Left renal pelvis (tissue), 4 donors: ENCODE data around the gene CARS2. TPM values are rescaled to one million over a fixed set of nuclear protein-coding genes. Genes with fewer than 3 reads are reported as not detected.
A peak's percentile ranks its signal among the peaks of the same experiment; 100 is the strongest.
"Not testable (repeated sequence)": the region's sequence is repeated elsewhere in the genome, so short reads cannot be mapped to it uniquely, and the experiment has no call there.

ENCODE experiments used
- DNase-seq, 4 donors: peaks; one replicate each; pipeline ENCODE4 v3.0.0-alpha.2; 2013; ENCODE audit warnings: low read depth in 4 of 4, low spot score in 3 of 4
- polyA plus RNA-seq, 4 donors: library from polyadenylated mRNA; unstranded; fragments of 120-200 nt; gene quantifications; one replicate each; pipeline ENCODE4 v1.2.1, GENCODE V29; 2013; ENCODE audit not compliant: insufficient read length in 4 of 4

Gene CARS2
- polyA plus RNA-seq, 4 donors: 47.9 to 81.9 (median 62.0) TPM

DNA sequence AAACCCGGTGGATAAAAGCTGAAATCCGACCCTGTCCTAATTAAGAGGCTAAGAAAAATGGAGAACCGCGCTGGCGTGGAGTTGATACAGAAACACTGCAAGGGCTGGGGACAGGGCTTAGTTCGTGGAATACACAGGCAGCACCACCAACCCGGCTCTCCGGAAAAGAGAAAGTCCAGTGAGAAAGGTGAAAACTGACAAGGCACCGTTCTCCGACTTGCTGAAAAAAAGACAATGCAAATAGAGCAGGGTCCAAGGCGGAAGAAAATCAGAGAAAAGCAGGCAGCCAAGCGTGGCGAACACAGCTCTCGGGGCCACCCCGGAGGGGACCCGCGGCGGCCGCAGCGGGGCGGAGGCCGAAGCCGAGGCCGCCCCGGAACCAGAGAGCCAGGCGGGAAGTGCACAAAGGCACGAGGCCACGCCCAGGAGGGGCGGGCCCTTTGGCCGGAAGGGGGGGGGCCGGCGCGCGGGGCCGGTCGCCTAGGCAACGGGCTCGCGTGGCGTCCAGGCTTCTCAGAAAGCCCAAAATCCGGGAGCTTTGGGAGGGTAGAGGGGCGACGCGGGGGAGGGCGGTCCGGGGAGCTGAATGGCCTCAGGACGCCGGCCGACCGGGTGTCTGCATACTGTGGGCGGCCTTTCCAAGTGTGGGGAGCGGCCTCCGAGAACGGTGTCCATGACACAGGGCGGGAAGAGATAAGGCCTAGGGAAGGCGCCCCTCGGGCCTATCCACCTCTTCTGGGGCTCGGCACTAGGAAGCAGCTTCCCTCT, 6.3 kb upstream of the CARS2 start:
- DNase-seq: peak in 3 of 4 donors; percentile 82 to 86 (median 84)

DNA sequence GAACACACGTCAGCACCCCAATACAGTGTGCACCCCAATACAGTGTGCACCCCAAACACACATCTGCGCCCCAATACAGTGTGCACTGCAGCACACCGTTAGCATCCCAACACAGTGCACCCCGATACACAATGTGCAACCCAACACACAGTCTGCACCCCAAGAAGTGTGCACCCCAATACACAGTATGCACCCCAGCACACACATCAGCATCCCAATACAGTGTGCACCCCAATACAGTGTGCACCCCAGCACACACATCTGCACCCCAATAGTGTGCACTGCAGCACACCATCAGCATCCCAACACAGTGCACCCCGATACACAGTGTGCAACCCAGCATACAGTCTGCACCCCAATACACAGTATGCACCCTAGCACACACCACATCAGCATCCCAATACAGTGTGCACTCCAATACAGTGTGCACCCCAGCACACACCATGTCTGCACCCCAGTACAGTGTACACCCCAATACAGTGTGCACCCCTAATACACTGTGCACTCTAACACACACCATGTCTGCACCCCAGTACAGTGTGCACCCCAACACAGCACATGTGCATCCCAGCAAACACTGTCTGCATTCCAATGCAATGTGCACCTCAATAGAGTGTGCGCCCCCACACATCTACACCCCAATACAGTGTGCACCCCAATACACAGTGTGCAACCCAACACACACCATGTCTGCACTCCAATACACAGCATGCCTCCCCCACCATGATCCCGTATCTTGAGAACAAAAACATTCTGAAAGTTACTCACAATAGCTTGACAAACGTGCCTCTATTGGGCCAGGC, 855 bp upstream of the CARS2 start:
- DNase-seq: no peak

DNA sequence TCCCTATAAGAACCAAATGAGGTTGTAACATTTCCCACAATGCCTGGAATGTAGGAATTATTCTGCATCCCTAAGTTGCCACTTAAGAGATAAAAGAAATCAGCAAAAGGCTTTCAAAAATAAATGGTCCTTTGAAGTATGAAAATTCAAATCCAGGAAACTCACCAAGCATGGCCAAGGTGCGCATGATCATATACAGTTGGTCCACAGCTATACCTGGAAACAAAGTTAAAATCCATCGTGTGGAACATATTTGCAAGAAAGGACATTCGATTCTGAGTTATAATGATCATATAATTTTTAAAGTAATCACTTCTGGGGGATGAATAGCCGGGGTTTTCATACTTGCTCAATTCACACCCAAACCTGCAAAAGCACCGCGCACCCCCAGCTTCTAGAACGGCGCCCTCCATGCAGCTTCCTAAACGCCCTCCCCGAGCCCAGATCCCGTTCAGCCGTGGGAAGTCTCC, 525 bp downstream of the CARS2 start:
- no peak for DNase-seq

DNA sequence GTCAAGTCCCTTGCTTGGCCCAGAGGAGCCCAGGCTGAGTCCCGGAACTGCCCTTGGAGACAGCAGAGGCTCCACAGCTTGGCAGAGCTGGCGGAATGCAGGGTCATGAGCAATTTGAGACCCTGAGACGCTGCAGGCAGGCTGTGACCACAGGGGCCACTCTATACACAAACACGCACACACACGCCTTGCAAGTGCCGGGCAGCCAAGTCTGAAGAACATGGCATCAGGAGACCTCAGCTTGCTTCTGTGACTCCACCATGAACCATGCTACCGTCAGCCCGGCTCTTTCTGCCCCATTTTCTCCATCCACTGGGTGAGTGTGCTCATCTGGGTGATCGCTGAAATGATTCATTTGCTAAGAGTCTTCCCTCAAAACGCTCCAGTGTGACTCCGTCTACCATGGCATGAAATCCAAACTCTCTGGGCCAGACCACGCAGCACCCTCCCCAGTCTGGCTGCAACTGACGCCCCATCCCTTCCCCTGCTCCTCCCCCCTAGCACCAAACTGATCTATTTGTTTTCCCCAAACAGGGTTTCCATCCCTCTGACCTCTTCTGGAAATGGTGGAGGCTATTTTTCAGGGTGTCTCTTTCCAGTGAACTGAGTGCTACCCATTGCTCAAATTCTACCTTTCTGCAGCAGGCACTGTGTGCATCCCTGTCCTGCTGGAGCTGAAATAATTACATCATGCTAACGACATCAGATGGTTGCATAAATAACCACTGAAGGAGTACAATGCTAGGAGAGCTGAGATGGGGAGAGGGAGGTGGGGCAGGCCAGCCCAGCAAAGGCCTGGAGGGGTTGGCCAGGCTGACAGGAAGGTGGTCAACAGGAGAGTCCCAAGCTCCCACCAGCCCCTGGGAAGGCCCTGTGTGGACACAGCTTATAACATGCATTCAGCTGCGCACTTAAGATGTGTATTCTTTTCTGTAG, 3.1 kb downstream of the CARS2 start:
- DNase-seq: peak in 1 of 4 donors; percentile 48

DNA sequence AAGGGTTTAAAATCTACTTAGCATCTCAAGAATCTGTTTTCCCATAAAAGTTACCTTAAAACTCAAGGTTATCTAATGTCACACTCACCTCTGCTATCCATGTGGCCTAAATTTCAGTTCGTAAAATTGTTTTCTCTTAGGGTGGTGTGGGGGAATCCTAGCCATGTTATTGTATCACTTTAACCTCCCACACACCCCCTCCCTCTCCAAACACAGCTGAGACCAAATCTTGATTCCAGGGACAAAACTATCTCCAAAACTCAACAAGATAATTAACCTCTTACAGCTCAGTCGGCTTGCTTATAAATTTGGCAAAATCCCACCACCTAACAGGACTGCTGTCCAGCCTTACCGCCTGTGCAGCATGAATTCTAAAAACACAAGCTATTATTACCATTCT, 3.8 kb downstream of the CARS2 start:
- DNase-seq: no peak

DNA sequence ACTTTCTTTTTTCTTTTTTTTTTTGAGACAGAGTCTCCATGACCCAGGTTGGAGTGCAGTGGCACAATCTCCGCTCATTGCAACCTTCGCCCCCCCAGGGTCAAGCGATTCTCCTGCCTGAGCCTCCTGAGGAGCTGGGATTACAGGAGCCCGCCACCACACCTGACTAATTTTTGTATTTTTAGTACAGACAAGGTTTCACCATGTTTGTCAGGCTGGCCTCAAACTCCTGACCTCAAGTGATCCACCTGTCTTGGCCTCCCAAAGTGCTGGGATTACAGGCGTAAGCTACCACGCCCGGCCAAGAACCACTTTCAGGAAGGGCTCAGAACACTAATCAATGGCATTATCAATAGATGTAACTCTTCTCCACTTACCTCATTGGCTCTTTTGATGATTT, 4.9 kb downstream of the CARS2 start:
- DNase-seq: not testable (repeated sequence)

DNA sequence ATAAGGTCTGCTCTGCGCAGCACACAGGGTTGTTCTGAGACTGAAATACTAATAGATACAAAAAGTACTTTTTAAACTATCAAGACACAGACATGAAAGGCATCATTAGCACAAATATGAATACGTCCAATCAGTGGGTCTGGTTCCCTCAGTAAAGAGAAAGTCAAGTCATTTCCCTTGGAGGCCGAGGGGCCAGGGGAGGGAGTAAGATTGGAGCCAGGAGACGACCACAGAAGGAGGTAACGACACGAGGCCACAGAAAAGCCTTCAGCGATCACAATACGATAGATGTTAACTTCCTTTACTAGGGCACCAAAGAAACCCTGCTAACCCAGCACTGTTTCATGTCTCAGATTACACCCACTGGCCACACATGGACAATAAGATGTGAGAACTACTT, 5.3 kb downstream of the CARS2 start:
- DNase-seq: no peak

DNA sequence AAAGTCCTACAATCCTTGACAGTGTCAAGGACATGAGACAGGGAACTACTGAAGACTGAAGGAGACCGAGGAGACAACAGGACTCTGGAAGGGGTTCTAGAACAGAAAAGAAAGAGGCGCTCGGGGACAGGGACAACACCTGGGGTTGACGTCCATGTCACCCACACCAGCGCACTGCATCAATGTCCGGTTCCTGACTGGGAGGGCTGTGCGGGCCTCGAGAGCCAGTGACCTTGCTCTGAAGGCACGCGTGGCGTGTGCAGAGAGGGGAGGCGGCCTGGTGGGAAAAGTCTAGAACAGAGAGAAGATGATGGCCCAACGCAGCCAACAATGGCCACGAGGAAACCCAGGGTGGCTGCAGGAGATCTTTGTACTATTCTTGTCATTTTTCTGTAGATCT, 5.7 kb downstream of the CARS2 start:
- no peak for DNase-seq

DNA sequence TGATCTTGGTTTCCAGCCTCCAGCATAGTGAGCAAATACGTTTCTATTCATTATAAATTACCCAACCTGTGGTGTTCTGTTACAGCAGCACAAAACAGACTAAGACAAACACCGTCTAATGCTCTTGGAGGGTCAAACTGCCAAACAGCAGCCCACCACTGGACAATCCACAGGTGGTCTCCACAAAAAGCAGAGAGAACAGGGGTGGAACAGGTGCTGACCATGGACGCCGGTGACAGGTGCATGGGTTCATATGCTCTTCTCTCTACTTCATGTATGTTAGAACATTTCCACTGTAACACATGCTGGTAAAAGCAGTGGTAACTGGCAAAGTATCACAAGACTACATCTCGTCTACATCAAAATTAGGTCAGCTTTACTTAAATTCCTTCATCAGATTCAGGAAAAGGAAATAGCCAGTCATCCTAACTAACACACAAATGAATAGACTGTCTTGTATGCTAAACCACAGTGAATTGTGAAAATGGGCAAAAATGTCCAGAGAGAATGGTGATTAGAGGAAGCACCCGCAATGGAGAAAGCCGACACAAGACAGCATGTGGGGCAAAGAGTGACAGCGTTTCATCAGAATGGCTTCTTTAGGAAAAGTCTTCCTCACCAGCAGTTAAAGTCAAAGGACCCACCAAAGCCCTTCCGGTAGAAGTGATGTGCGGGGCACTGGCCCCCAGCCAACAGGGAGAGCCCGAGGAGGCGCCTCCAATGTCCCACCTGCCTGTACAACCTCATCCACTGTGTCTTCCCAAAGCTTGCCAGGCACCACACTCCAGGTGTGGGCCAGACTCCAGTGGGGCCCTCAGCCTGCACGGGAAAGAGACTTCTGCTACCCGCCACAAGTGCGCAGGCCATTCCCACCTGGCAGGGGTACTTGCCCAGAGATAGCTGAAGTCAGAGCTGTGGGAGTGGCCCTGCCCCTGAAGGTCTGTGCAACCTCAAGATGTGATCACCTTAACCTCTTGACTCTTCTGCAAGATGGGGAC, 6.5 kb downstream of the CARS2 start:
- DNase-seq: no peak

DNA sequence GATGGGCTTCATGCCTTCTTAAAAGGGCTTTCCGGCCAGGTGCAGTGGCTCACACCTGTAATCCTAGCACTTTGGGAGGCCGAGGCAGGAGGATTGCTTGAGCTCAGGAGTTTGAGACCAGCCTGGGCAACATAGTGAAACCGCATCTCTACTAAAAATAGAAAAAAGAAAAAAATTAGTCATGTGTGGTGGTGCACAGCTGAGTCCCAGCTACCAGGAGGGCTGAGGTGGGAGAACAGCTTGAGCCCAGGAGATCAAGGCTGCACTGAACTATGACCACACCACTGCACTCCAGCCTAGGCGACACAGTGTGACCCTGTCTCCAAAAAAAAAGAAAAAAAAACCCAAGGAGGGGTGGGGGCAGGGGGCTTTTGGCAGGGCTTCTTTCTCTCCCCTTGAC, 7.2 kb downstream of the CARS2 start:
- no peak for DNase-seq

DNA sequence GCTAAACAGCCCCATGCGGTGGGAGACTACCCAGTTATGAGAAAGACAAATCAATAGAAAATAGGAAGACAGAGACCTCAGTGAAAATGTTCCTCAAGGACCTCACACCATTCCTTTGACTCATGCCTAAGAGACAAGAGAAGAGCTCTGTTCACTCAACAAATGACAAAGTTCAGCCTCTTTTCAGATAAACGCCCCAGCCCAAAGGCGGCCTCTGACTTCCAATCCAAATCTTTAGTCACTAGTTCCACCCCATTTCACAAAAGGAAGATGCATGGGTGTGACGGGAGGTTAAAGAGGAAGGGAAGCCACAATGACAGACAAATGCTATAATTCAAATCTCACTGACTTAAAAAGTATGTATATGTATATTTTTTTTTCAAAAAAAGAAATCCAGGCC, 8.1 kb downstream of the CARS2 start:
- no peak for DNase-seq

DNA sequence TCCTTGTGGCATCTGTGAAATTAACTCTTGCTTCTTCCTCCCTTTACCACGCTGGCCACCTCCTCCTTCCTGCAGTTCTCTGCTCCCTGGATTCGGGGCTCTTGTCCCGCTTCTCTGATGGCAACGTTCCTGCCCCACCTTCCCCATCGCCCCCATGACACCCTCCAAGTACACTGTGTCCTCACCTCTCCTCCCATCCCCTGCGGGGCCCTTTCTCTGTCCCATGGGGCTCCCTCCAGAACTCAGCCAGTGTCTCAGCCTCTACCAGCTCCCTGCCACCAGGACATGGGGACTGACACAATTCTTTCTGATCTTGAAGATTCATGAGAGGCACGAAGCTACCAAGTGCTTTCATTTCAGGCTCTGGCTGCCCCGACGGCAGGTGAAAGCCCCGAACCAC, 9.1 kb downstream of the CARS2 start:
- DNase-seq: no peak

DNA sequence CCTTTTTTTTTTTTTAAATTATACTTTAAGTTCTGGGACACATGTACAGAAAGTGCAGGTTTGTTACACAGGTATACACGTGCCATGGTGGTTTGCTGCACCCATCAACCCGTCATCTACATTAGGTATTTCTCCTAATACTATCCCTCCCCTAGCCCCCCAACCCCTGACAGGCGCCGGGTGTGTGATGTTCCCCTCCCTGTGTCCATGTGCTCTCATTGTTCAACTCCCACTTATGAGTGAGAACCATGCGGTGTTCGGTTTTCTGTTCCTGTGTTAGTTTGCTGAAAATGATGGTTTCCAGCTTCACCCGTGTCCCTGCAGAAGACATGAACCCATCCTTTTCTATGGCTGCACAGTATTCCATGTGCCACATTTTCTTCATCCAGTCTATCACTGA, 10.1 kb downstream of the CARS2 start:
- DNase-seq: not testable (repeated sequence)

DNA sequence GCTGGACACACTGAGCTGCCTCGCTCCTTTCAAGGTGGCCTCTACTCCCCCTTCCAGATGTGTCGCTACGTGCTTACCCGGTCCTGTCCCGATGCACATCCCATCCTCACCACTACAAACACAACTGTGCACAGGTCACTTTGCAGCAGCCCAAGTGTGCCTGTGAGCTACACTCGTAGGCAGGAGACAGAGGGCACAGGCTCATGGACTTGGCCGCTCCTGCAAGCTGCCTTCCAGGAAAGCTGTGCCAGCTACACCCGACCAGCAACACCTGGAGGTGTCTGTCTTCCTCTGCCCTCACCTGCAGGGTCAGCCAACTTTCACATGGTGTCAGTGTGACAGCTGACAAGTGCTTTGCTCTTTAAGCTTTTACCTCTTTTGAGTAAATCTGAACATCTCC, 15.4 kb downstream of the CARS2 start:
- DNase-seq: no peak

DNA sequence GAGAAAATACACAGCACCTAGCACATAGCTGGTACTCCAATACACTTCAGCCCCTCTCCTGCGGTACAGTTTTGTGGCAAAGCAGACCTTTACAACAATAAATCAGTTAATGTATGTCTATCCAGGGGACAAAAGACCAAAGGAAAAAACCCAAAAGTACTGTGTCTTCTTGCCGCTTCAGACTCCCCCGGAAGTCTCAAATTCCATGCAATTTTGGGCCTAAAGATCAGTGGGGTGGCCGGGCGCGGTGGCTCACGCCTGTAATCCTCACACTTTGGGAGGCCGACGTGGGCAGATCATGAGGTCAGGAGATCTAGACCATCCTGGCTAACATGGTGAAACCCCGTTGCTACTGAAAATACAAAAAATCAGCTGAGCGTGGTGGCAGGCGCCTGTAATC, 16.2 kb downstream of the CARS2 start:
- no peak for DNase-seq

DNA sequence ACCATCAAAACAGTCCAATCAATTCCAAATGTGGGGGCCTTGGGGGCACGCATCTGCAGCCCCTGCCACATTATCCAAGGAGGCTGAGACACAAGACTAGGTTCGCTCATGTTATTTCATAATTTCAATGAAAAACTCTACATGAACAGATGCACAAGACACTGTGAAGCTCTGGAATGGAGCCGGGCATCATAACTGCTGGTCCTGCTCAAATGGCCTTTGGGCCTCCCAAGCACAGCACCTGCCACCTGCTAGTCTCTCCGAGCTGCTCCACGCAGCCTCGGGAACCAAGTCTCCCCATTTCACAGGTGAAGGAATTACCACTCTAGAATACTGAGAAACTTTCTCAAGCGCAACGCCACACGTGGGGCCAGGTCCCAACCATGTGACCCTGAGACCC, 16.9 kb downstream of the CARS2 start:
- no peak for DNase-seq

DNA sequence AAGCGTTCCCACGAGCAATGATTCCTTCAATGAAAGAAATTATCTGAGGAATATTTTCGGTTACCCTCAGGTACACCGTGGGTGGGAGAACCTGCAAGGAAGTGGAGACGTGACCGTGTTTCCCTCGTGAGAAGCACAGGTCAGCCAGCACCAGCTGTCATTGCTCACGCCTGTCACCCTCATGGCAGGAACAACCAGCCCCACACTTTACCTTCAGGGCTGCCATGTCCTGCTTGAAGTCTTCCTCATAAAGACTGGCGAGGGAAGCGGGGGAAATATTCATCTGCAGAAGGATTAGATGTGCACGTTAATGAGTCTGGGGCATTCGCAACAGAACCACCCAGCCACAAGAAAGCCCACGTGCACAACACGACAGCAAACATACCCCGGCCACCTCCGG, 18.2 kb downstream of the CARS2 start:
- DNase-seq: no peak

DNA sequence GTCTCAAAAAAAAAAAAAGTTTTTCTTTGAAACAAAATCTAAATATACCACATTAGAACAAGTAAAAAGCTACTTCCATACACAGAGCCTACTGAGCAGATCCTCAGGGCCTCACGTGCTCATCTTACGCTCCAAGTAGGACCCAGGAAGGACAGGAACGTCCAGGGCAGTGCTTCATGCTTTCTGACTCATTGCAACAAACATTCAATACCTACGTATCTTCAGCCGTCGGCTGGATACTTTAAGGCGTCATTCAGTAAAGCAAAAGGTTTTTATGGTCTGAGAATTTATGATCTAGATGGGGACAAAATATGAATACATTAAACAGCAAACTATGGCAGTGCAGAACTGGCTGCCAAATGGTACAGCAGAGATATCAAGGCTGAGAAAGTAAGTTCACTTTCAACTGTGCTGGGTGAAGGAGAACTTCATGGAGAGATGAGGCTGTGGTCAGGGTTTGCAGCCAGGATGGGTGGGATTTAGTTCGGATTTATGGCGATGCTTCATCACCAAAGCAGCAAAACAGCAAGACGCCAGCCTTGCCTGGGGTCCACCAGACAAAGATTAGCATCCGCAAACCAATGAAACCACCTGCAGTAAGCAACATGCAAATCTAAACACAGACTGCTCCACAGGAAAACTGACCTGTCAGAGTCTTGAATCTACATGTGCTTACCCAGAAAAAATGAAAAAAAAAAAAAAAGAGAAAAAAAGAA, 20.5 kb downstream of the CARS2 start:
- no peak for DNase-seq
